OCI-LY1 (cell line): ENCODE measurements around the gene IL1RAPL2.

Experiments
- H2AFZ ChIP-seq: fragments of 200-600 bp; sonication (generic), shearing (Covaris generic); 2 replicates; pipeline ENCODE4 v1.6.0; 2014; ENCODE audit warnings: antibody characterized with exemption, mild to moderate bottlenecking, low read length
- H3F3A ChIP-seq: fragments of 200-600 bp; sonication (generic), shearing (Covaris generic); 2 replicates; pipeline ENCODE4 v1.6.0; 2014; ENCODE audit warnings: mild to moderate bottlenecking, antibody characterized with exemption, low read length, moderate library complexity; ENCODE audit not compliant: insufficient read depth
- H3K27ac ChIP-seq: fragments of 200-600 bp; sonication (generic); 2 replicates; pipeline ENCODE4 v1.5.1; 2014; ENCODE audit warnings: low read length, mixed run types, mild to moderate bottlenecking, low read depth; ENCODE audit not compliant: poor library complexity, severe bottlenecking
- H3K27me3 ChIP-seq: fragments of 200-600 bp; sonication (generic); 2 replicates; pipeline ENCODE4 v1.6.0; 2014; ENCODE audit warnings: antibody characterized with exemption, mild to moderate bottlenecking, low read length, moderate library complexity; ENCODE audit not compliant: insufficient read depth
- H3K36me3 ChIP-seq: fragments of 200-600 bp; sonication (generic); 2 replicates; pipeline ENCODE4 v1.6.1; 2014; ENCODE audit warnings: mild to moderate bottlenecking, antibody characterized with exemption, low read length, moderate library complexity, mixed read lengths; ENCODE audit not compliant: insufficient read depth
- H3K4me1 ChIP-seq: fragments of 200-600 bp; sonication (generic); 2 replicates; pipeline ENCODE4 v1.5.1; 2014; ENCODE audit warnings: mild to moderate bottlenecking, low read length, moderate library complexity; ENCODE audit not compliant: insufficient read depth, severe bottlenecking
- H3K4me2 ChIP-seq: fragments of 200-600 bp; sonication (generic), shearing (Covaris generic); 2 replicates; pipeline ENCODE4 v1.6.1; 2014; ENCODE audit warnings: low read length
- H3K4me3 ChIP-seq: fragments of 200-600 bp; sonication (generic); 2 replicates; pipeline ENCODE4 v1.5.1; 2014; ENCODE audit warnings: low read length, low read depth, mild to moderate bottlenecking, mixed read lengths; ENCODE audit not compliant: poor library complexity, severe bottlenecking
- H3K79me2 ChIP-seq: fragments of 200-600 bp; shearing (Covaris generic); 2 replicates; pipeline ENCODE4 v1.6.1; 2016; ENCODE audit warnings: mixed run types, low read length, mixed read lengths; ENCODE audit not compliant: insufficient read depth
- H3K9ac ChIP-seq: fragments of 200-600 bp; sonication (generic), shearing (Covaris generic); 2 replicates; pipeline ENCODE4 v1.6.1; 2014; ENCODE audit warnings: mild to moderate bottlenecking, low read length, mixed read lengths
- H3K9me2 ChIP-seq: fragments of 200-600 bp; sonication (generic), shearing (Covaris generic); 2 replicates; pipeline ENCODE4 v1.6.1; 2014; ENCODE audit warnings: low read depth, mild to moderate bottlenecking, low read length, mixed read lengths
- H3K9me3 ChIP-seq: fragments of 200-600 bp; shearing (Covaris generic); 2 replicates; pipeline ENCODE4 v1.6.1; 2014; ENCODE audit warnings: low read length, mixed read lengths
- H4K20me1 ChIP-seq: fragments of 200-600 bp; sonication (generic), shearing (Covaris generic); 2 replicates; pipeline ENCODE4 v1.6.0; 2016; ENCODE audit warnings: mild to moderate bottlenecking, low read length; ENCODE audit not compliant: insufficient read depth
- EZH2 ChIP-seq: fragments of 200-600 bp; sonication (generic), shearing (Covaris generic); IDR thresholded peaks from 2 replicates; pipeline ENCODE4 v1.8.0; 2017; ENCODE audit warnings: borderline replicate concordance, mixed run types, mild to moderate bottlenecking, antibody characterized with exemption, low read length, moderate library complexity, mixed read lengths
- TF ChIP-seq, protein P1 (sequence below): fragments of 200-600 bp; sonication (generic), shearing (Covaris generic); IDR thresholded peaks from 2 replicates; pipeline ENCODE4 v1.5.1; 2017; ENCODE audit warnings: mild to moderate bottlenecking, antibody characterized with exemption, low read length, moderate library complexity, mixed read lengths

IL1RAPL2 gene

DNA sequence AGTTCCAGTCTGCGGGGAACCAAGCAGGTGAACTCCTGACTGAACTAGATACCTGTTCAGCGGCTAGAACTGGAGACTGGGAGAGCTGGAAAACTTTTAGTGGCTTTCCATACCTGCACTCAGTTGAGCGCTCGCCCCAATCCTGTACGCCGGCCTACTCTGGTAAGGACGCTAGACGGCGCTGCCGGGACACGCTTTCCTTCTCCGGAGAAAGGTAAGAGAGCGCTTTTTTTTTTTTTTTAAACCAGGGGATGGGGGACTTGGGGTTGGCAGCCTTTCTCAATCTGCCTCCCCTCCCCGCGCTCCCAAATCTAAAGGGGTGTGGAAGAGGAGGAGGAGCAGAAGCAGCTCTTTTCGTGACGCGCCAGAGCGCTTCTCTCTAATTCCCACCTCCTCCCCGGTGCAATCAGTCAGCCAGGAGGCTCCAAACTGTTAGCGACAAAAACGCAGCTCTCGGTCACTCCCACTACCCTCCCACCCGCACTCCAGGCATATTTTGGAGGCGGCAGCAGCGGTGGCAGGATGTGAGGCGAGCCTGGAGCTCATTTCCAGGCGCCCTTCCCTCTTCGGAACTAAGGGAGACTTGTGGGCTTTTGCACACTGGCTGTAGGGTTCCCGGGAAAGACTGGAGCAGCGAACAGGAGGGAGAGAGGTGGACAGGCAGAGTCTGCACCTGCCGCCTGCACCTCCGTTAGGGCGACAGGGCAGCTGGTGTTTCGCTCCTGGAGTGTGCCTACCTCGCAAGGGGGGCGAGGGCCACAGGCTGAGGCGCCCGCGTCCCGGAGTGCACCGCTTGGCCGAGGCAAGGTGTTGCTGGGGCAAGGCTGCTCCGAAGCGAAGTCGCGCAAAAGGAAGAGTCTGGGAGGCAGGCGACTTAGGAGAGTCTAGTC, at the start of gene IL1RAPL2:
Gene IL1RAPL2, plus strand, starts transcription at position 409 of the 890 bp plus-strand sequence.
- Histone ChIP-seq H2AFZ (no peak within 1 kb of the TSS), H3K9me2 (no peaks in the 10 kb centered on the region), H3K79me2 (no peaks in the 10 kb centered on the region), H3K9me3 (no peaks in the 10 kb centered on the region), H3K9ac (no peak within 1 kb of the TSS), H3K27ac (no peak within 1 kb of the TSS), H3K4me1 (no peaks in the 10 kb centered on the region), H3K4me3 (no peak within 1 kb of the TSS), H3K36me3 (no peaks in the 10 kb centered on the region), H3K4me2 (no peak within 1 kb of the TSS), H3K27me3 (no peaks in the 10 kb centered on the region), H4K20me1 (no peaks in the 10 kb centered on the region), H3F3A (no peaks in the 10 kb centered on the region)
- TF ChIP-seq, protein P1, sequence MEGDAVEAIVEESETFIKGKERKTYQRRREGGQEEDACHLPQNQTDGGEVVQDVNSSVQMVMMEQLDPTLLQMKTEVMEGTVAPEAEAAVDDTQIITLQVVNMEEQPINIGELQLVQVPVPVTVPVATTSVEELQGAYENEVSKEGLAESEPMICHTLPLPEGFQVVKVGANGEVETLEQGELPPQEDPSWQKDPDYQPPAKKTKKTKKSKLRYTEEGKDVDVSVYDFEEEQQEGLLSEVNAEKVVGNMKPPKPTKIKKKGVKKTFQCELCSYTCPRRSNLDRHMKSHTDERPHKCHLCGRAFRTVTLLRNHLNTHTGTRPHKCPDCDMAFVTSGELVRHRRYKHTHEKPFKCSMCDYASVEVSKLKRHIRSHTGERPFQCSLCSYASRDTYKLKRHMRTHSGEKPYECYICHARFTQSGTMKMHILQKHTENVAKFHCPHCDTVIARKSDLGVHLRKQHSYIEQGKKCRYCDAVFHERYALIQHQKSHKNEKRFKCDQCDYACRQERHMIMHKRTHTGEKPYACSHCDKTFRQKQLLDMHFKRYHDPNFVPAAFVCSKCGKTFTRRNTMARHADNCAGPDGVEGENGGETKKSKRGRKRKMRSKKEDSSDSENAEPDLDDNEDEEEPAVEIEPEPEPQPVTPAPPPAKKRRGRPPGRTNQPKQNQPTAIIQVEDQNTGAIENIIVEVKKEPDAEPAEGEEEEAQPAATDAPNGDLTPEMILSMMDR, result no peak
- TF ChIP-seq EZH2, result no peak

DNA sequence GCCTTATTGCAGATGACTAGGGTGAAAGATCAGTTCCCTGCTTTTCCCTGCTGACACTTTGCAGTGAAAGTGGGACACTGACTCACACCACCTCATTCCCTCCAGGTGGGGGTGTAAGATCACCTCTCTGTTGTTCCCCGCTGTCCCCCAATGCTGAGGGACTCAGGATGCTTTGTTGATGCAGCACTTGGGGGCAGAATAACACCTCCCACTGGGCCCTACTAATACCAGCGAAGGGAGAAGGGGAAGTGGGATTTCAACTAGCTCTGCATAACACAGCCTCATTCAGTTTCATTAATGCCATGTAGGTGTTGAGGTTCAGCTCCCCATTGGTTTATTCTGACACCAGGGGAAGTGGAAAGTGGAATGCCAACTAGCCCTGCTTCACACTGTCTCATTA, 43.6 kb upstream of the IL1RAPL2 start:
- no peak for TF ChIP-seq EZH2
- TF ChIP-seq, protein P1, result no peak
- H3K9me3 ChIP-seq, result no peaks in the 10 kb centered on the region
- H2AFZ ChIP-seq, result no peak overlapping the region
- H3K4me2 ChIP-seq, result no peak overlapping the region
- H4K20me1 ChIP-seq, result no peaks in the 10 kb centered on the region
- no peaks in the 10 kb centered on the region for H3K4me1 ChIP-seq
- no peaks in the 10 kb centered on the region for H3K27me3 ChIP-seq
- H3K27ac ChIP-seq, result no peak overlapping the region
- no peak overlapping the region for H3K4me3 ChIP-seq
- H3K9ac ChIP-seq, result no peak overlapping the region
- no peaks in the 10 kb centered on the region for H3K9me2 ChIP-seq
- no peaks in the 10 kb centered on the region for H3F3A ChIP-seq
- no peaks in the 10 kb centered on the region for H3K36me3 ChIP-seq
- no peaks in the 10 kb centered on the region for H3K79me2 ChIP-seq

DNA sequence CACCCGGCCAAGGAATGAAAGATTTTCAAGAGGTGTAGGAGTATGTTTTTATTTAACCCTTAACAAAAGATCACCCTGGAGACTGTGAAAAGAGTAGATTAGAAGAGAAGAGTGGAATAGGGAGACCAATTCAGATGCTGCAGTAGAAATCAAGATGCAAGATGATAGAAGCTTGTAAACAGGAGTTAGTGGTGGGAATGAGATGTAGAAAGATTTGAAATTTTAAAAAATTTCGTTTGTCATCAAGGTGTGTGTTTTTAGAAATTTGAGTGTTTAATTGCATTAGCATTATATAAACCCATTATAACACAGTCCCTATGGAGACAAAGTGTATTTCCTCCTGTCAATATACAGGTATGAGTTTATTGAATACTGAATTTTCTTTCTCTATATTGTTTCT, 42.1 kb upstream of the IL1RAPL2 start:
- Histone ChIP-seq H3F3A (no peaks in the 10 kb centered on the region), H3K4me3 (no peak overlapping the region), H2AFZ (no peak overlapping the region), H3K27me3 (no peaks in the 10 kb centered on the region), H4K20me1 (no peaks in the 10 kb centered on the region), H3K9me3 (no peaks in the 10 kb centered on the region), H3K4me1 (no peaks in the 10 kb centered on the region), H3K4me2 (no peak overlapping the region), H3K36me3 (no peaks in the 10 kb centered on the region), H3K9ac (no peak overlapping the region), H3K79me2 (no peaks in the 10 kb centered on the region), H3K27ac (no peak overlapping the region), H3K9me2 (no peaks in the 10 kb centered on the region)
- TF ChIP-seq, protein P1, result no peak
- TF ChIP-seq EZH2, result no peak
